GM21360 (cell line): Measurements from ENCODE around the gene NCKAP5.

Experiments
- ATAC-seq: cut with Tn5 transposase; IDR thresholded peaks from one replicate; pipeline ENCODE4 v1.9.1; 2021; ENCODE audit warnings: mild to moderate bottlenecking, moderate library complexity; ENCODE audit not compliant: unreplicated experiment

Gene NCKAP5

GRCh38 chr2:133568172-133568571, at the start of gene NCKAP5:
TSS of gene NCKAP5 (minus strand) at chr2:133568463. CDS start at chr2:133517526, 50,937 bp downstream.
- ATAC-seq, result no peak

- ATAC-seq, result no peak
These were observed 41.4 kb upstream of the NCKAP5 start for GRCh38 chr2:133609664-133610063.

GRCh38 chr2:133608291-133608690, 40.0 kb upstream of the NCKAP5 start:
- no peak for ATAC-seq

- ATAC-seq, result no peak
These were observed 39.4 kb upstream of the NCKAP5 start for GRCh38 chr2:133607679-133608078.

- no peak for ATAC-seq
These were observed 38.4 kb upstream of the NCKAP5 start for GRCh38 chr2:133606616-133607015.

- ATAC-seq, result no peak
These were observed 37.5 kb upstream of the NCKAP5 start for GRCh38 chr2:133605766-133606137.

GRCh38 chr2:133605011-133605765, 36.9 kb upstream of the NCKAP5 start:
- ATAC-seq, result no peak

GRCh38 chr2:133603109-133603508, 34.8 kb upstream of the NCKAP5 start:
- no peak for ATAC-seq

GRCh38 chr2:133602538-133602937, 34.3 kb upstream of the NCKAP5 start:
- ATAC-seq, result no peak

GRCh38 chr2:133600266-133600928, 32.1 kb upstream of the NCKAP5 start:
- no peak for ATAC-seq

GRCh38 chr2:133599811-133600210, 31.5 kb upstream of the NCKAP5 start:
- ATAC-seq, result no peak

- no peak for ATAC-seq
These were observed 31.0 kb upstream of the NCKAP5 start for GRCh38 chr2:133599211-133599803.

- ATAC-seq, result no peak
These were observed 30.5 kb upstream of the NCKAP5 start for GRCh38 chr2:133598769-133599168.

- ATAC-seq, result no peak
These were observed 28.6 kb upstream of the NCKAP5 start for GRCh38 chr2:133596701-133597393.

- ATAC-seq, result no peak
These were observed 22.9 kb upstream of the NCKAP5 start for GRCh38 chr2:133591164-133591563.

GRCh38 chr2:133589456-133589855, 21.2 kb upstream of the NCKAP5 start:
- no peak for ATAC-seq

GRCh38 chr2:133588144-133588543, 19.9 kb upstream of the NCKAP5 start:
- no peak for ATAC-seq

GRCh38 chr2:133586978-133587377, 18.7 kb upstream of the NCKAP5 start:
- no peak for ATAC-seq

- no peak for ATAC-seq
These were observed 12.9 kb upstream of the NCKAP5 start for GRCh38 chr2:133581010-133581760.

- no peak for ATAC-seq
These were observed 11.0 kb upstream of the NCKAP5 start for GRCh38 chr2:133579274-133579673.

- no peak for ATAC-seq
These were observed 8.5 kb upstream of the NCKAP5 start for GRCh38 chr2:133576714-133577113.
